NB4 (cell line): ENCODE measurements around the gene PCDHB1.
"Not testable (repeated sequence)": the region's sequence is repeated elsewhere in the genome, so short reads cannot be mapped to it uniquely, and the experiment has no call there.

Experiments used
- POLR2A ChIP-seq: IDR thresholded peaks from 2 replicates; pipeline ENCODE4 v1.6.1; 2011; ENCODE audit warnings: mild to moderate bottlenecking; ENCODE audit not compliant: insufficient read length; ENCODE audit errors: extremely low read depth
- TF ChIP-seq, protein P1 (sequence below): IDR thresholded peaks from 2 replicates; pipeline ENCODE4 v1.6.1; 2011; ENCODE audit warnings: low read depth, low read length

DNA sequence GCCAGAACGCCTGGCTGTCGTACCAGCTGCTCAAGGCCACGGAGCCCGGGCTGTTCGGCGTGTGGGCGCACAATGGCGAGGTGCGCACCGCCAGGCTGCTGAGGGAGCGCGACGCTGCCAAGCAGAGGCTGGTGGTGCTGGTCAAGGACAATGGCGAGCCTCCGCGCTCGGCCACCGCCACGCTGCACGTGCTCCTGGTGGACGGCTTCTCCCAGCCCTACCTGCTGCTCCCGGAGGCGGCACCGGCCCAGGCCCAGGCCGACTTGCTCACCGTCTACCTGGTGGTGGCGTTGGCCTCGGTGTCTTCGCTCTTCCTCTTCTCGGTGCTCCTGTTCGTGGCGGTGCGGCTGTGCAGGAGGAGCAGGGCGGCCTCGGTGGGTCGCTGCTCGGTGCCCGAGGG is 45.4 kb downstream of the PCDHB1 start:
- TF ChIP-seq POLR2A, result not testable (repeated sequence)
- TF ChIP-seq, protein P1, sequence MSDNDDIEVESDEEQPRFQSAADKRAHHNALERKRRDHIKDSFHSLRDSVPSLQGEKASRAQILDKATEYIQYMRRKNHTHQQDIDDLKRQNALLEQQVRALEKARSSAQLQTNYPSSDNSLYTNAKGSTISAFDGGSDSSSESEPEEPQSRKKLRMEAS, result not testable (repeated sequence)
